Endothelial cell (in vitro differentiated cells): ENCODE results near the gene REC114. TPM values are rescaled to one million over a fixed set of nuclear protein-coding genes. Genes with fewer than 3 reads are reported as not detected.

Source experiments
- DNase-seq: peaks from one replicate; pipeline ENCODE4 v3.0.0; 2021; ENCODE audit warnings: low spot score
- H3K27ac Mint-ChIP-seq: one replicate; pipeline ENCODE4 v1.8.0; 2021; ENCODE audit warnings: mixed read lengths, inconsistent platforms; ENCODE audit not compliant: unreplicated experiment
- H3K27me3 Mint-ChIP-seq: one replicate; pipeline ENCODE4 v1.8.0; 2021; ENCODE audit warnings: mild to moderate bottlenecking, moderate library complexity, mixed read lengths, inconsistent platforms; ENCODE audit not compliant: unreplicated experiment
- H3K36me3 Mint-ChIP-seq: one replicate; pipeline ENCODE4 v1.8.0; 2021; ENCODE audit warnings: mild to moderate bottlenecking, low read depth, mixed read lengths, inconsistent platforms; ENCODE audit not compliant: unreplicated experiment
- H3K4me1 Mint-ChIP-seq: one replicate; pipeline ENCODE4 v1.8.0; 2021; ENCODE audit warnings: mild to moderate bottlenecking, mixed read lengths, inconsistent platforms; ENCODE audit not compliant: unreplicated experiment
- H3K4me3 Mint-ChIP-seq: one replicate; pipeline ENCODE4 v1.8.0; 2021; ENCODE audit warnings: mild to moderate bottlenecking, mixed read lengths, inconsistent platforms; ENCODE audit not compliant: unreplicated experiment
- H3K9me3 Mint-ChIP-seq: one replicate; pipeline ENCODE4 v1.8.0; 2021; ENCODE audit warnings: mixed read lengths, inconsistent platforms; ENCODE audit not compliant: unreplicated experiment
- long read RNA-seq: library from polyadenylated mRNA; unstranded; transcript quantifications from one replicate; pipeline ENCODE4 v2.0.0, GENCODE V29; 2020; ENCODE audit not compliant: unreplicated experiment
- total RNA-seq: library from RNA; stranded (reverse); fragmentation: NEBNext Ultra II Directional; extraction: Animal tissue kit (Norgen Biotek cat#: 25700); gene quantifications from one replicate; pipeline ENCODE4 v1.2.1, GENCODE V29; 2021; ENCODE audit not compliant: unreplicated experiment
- TF ChIP-seq, protein P1 (sequence below): fragments of 200-600 bp; sonication (generic); IDR thresholded peaks from one replicate; pipeline ENCODE4 v1.5.0; 2021; ENCODE audit warnings: antibody characterized with exemption; ENCODE audit not compliant: unreplicated experiment

REC114 gene, protein sequence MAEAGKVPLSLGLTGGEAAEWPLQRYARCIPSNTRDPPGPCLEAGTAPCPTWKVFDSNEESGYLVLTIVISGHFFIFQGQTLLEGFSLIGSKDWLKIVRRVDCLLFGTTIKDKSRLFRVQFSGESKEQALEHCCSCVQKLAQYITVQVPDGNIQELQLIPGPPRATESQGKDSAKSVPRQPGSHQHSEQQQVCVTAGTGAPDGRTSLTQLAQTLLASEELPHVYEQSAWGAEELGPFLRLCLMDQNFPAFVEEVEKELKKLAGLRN
- total RNA-seq, result not detected
- long read RNA-seq, result 0 reads

DNA sequence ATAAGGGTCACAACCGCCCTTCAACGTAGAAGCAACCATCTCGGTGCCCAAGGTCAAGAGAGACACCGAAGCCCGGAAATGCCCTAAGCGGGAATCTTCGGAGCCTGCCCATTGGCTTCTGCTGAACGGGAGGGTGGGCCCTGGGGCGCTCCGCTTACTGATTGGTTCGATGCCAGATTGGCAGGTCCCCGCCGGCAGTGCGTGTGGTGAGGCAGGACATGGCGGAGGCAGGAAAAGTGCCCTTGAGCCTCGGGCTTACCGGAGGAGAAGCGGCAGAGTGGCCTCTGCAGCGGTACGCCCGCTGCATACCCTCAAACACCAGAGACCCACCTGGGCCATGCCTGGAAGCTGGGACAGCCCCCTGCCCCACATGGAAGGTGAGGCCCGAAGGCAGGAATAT is at the start of gene REC114:
Gene REC114, plus strand, starts transcription at position 197 of the 400 bp plus-strand sequence. Its CDS starts 22 bp downstream, at position 219.
- DNase-seq, result no peak
- no peaks in the 10 kb centered on the region for H3K4me1 Mint-ChIP-seq
- H3K36me3 Mint-ChIP-seq, result no peaks in the 10 kb centered on the region
- H3K27ac Mint-ChIP-seq, result no peak within 1 kb of the TSS
- no peaks in the 10 kb centered on the region for H3K9me3 Mint-ChIP-seq
- H3K27me3 Mint-ChIP-seq, result peaks cover 2% of the 10 kb centered on the region
- TF ChIP-seq, protein P1, sequence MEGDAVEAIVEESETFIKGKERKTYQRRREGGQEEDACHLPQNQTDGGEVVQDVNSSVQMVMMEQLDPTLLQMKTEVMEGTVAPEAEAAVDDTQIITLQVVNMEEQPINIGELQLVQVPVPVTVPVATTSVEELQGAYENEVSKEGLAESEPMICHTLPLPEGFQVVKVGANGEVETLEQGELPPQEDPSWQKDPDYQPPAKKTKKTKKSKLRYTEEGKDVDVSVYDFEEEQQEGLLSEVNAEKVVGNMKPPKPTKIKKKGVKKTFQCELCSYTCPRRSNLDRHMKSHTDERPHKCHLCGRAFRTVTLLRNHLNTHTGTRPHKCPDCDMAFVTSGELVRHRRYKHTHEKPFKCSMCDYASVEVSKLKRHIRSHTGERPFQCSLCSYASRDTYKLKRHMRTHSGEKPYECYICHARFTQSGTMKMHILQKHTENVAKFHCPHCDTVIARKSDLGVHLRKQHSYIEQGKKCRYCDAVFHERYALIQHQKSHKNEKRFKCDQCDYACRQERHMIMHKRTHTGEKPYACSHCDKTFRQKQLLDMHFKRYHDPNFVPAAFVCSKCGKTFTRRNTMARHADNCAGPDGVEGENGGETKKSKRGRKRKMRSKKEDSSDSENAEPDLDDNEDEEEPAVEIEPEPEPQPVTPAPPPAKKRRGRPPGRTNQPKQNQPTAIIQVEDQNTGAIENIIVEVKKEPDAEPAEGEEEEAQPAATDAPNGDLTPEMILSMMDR, result no peak
- no peak within 1 kb of the TSS for H3K4me3 Mint-ChIP-seq

DNA sequence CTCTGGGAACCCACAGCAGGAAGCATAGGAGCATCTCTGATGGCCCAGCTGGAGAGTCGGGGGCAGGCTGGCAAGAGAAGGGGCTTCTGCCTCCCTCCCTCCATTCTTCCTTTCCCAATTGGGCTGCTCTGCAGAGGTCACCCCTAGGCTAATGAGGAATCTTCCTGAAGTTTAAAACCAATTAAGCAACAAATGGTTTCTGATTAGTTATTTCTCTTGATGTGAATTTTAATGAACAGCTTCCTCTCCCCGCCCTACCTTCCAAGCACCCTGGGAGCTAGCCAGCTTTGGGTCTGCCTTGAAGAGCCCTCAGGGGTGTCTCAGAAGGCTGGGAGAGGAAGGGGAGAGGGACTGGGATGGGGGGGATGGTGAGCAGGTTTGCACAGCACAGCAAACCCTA is 49.6 kb upstream of the REC114 start:
- Mint-ChIP-seq H3K9me3 (no peaks in the 10 kb centered on the region), H3K4me1 (peaks cover 7% of the 10 kb centered on the region), H3K36me3 (no peaks in the 10 kb centered on the region), H3K27me3 (peaks cover 7% of the 10 kb centered on the region), H3K4me3 (no peak overlapping the region), H3K27ac (no peak overlapping the region)
- TF ChIP-seq, protein P1, result no peak
- no peak for DNase-seq

DNA sequence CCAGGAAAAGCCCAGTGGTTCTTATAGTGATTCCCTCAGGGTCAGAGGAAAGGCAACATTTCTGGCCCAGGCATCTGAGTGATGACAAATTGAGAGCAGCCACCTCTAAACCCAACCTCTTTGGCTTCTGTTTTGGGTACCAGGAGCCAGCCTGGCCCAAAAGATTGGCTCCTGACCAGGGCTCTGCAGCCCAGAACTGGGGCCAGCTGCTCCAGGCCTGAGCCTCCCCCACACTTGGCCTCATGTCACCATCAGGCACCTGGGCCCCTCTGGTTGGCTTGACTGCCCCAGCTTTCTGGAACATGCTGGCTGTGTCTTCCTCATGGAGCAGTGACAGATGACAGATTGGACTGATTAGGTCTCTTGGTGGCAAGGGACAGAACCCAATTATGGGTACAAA is 48.2 kb upstream of the REC114 start:
- Mint-ChIP-seq H3K27ac (no peak overlapping the region), H3K27me3 (peaks cover 7% of the 10 kb centered on the region), H3K9me3 (no peaks in the 10 kb centered on the region), H3K4me3 (no peak overlapping the region), H3K4me1 (peaks cover 7% of the 10 kb centered on the region), H3K36me3 (no peaks in the 10 kb centered on the region)
- TF ChIP-seq, protein P1, result no peak
- no peak for DNase-seq

DNA sequence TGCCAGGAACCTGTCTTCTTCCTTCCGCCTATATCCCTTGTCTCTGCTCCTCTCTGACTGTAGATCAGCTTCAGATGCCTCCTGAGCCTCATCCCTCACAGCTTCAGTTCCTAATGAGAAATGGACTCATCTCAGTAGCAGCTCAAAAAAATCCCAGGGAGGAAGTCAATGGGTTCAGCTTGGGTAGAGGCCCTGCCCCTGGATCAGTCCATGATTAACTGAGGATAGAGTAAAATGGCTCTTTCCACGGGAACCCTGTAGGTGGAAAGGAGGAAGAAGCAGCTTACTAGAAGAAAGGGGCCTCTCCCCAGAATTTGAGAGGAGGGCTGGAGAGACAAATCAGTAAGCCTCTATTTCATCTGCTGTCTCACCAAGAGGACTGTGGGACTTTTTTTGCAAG is 47.3 kb upstream of the REC114 start:
- TF ChIP-seq, protein P1, result no peak
- Mint-ChIP-seq H3K4me1 (peaks cover 7% of the 10 kb centered on the region), H3K27me3 (peaks cover 7% of the 10 kb centered on the region), H3K36me3 (no peaks in the 10 kb centered on the region), H3K4me3 (no peak overlapping the region), H3K27ac (no peak overlapping the region), H3K9me3 (no peaks in the 10 kb centered on the region)
- DNase-seq, result no peak

DNA sequence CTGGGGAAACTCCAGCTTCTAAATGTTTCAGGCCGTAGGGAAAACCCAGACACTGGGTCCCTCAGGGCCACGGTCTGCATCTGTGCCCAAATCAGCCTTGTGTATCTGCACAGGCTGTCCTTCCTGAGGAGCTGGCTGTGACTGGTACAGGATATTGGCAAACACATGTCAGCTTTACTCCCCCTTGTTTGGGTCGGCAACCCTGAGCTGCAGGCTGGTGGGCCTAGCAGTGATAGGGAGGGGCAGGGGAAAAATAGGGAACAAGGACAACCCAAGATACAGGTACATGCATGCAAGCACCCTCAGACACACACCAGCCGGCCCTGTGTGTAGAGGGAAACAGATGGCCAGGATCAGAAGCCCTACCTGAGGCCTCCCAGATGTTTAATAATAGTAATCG is 45.5 kb upstream of the REC114 start:
- Mint-ChIP-seq H3K9me3 (no peaks in the 10 kb centered on the region), H3K4me3 (no peak overlapping the region), H3K27me3 (peaks cover 2% of the 10 kb centered on the region), H3K4me1 (peaks cover 7% of the 10 kb centered on the region), H3K27ac (no peak overlapping the region), H3K36me3 (no peaks in the 10 kb centered on the region)
- TF ChIP-seq, protein P1, result no peak
- no peak for DNase-seq
